GM12878 (cell line): ENCODE results near the gene NCBP1. TPM values are rescaled to one million over a fixed set of nuclear protein-coding genes. Genes with fewer than 3 reads are reported as not detected.

Experiments
- ATAC-seq: fragments of 200-7000 bp; cut with Tn5 transposase; 3 replicates; pipeline ENCODE4 v1.9.1; 2020; ENCODE audit warnings: mild to moderate bottlenecking, moderate library complexity
- BruUV-seq: library from RNA; stranded (reverse); fragments of 400-500 nt; replicated peaks from 2 replicates; lab custom pipeline; 2021; lab: Mats Ljungman, UMichigan
- CTCF ChIA-PET: fragments of 300-600 bp; sonication (Branson Sonifier 250); formaldehyde crosslinking; extraction: SDS; loops from one replicate; lab custom pipeline; 2021; ENCODE audit warnings: inconsistent platforms; lab: Yijun Ruan, JAX
- POLR2A ChIA-PET: fragments of 350-600 bp; formaldehyde crosslinking; extraction: SDS; loops from one replicate; lab custom pipeline; 2021; ENCODE audit warnings: inconsistent platforms; lab: Charles Lee
- RAD21 ChIA-PET: fragments of 300-600 bp; sonication (Branson Sonifier 250); formaldehyde crosslinking; loops from one replicate; lab custom pipeline; 2023; ENCODE audit warnings: antibody characterized with exemption; ENCODE audit not compliant: unreplicated experiment; lab: Charles Lee
- SMC1A ChIA-PET: fragments of 300-600 bp; sonication (Branson Sonifier 250); formaldehyde crosslinking; loops from one replicate; lab custom pipeline; 2023; ENCODE audit not compliant: unreplicated experiment, uncharacterized antibody; lab: Charles Lee
- DNase-seq: peaks from one replicate; pipeline ENCODE4 v3.0.0-alpha.2; 2011; ENCODE audit warnings: low read depth, low spot score
- FAIRE-seq: peaks from 3 replicates; lab custom pipeline; 2011; peaks lifted over from hg19 to GRCh38; lab: Jason Lieb, UNC
- H2AFZ ChIP-seq: 2 replicates; pipeline ENCODE4 v1.6.0; 2011; ENCODE audit warnings: low read depth, low read length, control low read depth; ENCODE audit not compliant: control insufficient read depth
- H3K27ac ChIP-seq: 2 replicates; pipeline ENCODE4 v1.5.1; 2011; ENCODE audit warnings: control low read depth; ENCODE audit not compliant: control insufficient read depth, insufficient read depth
- H3K27me3 ChIP-seq, 2 experiments: replicated peaks in 1 of 2; 2 replicates each; pipeline versions ENCODE4 v1.6.0 to v1.6.1; 2011; ENCODE audit warnings: low read length in 1 of 2; ENCODE audit not compliant: control insufficient read depth in 2 of 2, insufficient read depth in 2 of 2
- H3K36me3 ChIP-seq, 2 experiments: 2 replicates each; pipeline ENCODE4 v1.5.1; 2011; ENCODE audit warnings: low read length in 1 of 2; ENCODE audit not compliant: control insufficient read depth in 2 of 2, insufficient read depth in 2 of 2
- H3K4me1 ChIP-seq: 2 replicates; pipeline ENCODE4 v1.6.1; 2011; ENCODE audit warnings: mild to moderate bottlenecking, low read length, moderate library complexity, mixed read lengths; ENCODE audit not compliant: control insufficient read depth, insufficient read depth
- H3K4me2 ChIP-seq: 2 replicates; pipeline ENCODE4 v1.6.0; 2011; ENCODE audit warnings: control low read depth; ENCODE audit not compliant: control insufficient read depth, insufficient read depth
- H3K4me3 ChIP-seq: fragments of 200-600 bp; sonication (generic); 2 replicates; pipeline ENCODE4 v1.5.1; 2016
- H3K79me2 ChIP-seq: 2 replicates; pipeline ENCODE4 v1.6.0; 2011; ENCODE audit warnings: low read length; ENCODE audit not compliant: control insufficient read depth, insufficient read depth
- H3K9ac ChIP-seq: 2 replicates; pipeline ENCODE4 v1.8.0; 2011; ENCODE audit warnings: low read length, control low read depth, mixed read lengths; ENCODE audit not compliant: control insufficient read depth, insufficient read depth
- H3K9me3 ChIP-seq: replicated peaks from 3 replicates; pipeline ENCODE4 v1.5.1; 2011; ENCODE audit warnings: mild to moderate bottlenecking, low read length; ENCODE audit not compliant: control insufficient read depth, insufficient read depth
- H4K20me1 ChIP-seq: 2 replicates; pipeline ENCODE4 v1.6.0; 2011; ENCODE audit not compliant: control insufficient read depth, insufficient read depth
- CBFB ChIP-seq: IDR thresholded peaks from 2 replicates; pipeline ENCODE4 v1.6.1; 2016; ENCODE audit warnings: antibody characterized with exemption, low read depth
- IRF4 ChIP-seq: IDR thresholded peaks from 2 replicates; pipeline ENCODE4 v1.6.1; 2011; ENCODE audit warnings: low read depth, low read length
- RCOR1 ChIP-seq: conservative IDR thresholded peaks from 2 replicates; pipeline ENCODE4 v1.6.1; 2012; ENCODE audit warnings: low read depth, low read length, improper control_type of control experiment
- RELA ChIP-seq: fragments of 450-650 bp; IDR thresholded peaks from 2 replicates; pipeline ENCODE4 v1.8.0; 2014; ENCODE audit warnings: borderline replicate concordance; ENCODE audit not compliant: partially characterized antibody
- SPI1 ChIP-seq: IDR thresholded peaks from 2 replicates; pipeline ENCODE4 v1.6.1; 2011; ENCODE audit warnings: low read depth, mild to moderate bottlenecking, low read length, moderate library complexity, borderline replicate concordance; ENCODE audit not compliant: insufficient read depth
- TAF1 ChIP-seq: IDR thresholded peaks from 2 replicates; pipeline ENCODE4 v1.6.1; 2011; ENCODE audit warnings: mild to moderate bottlenecking, low read depth, low read length, borderline replicate concordance
- TBL1XR1 ChIP-seq: IDR thresholded peaks from 2 replicates; pipeline ENCODE4 v1.6.1; 2012; ENCODE audit warnings: low read depth, low read length, improper control_type of control experiment
- WGBS: methylation state at CpG from one replicate; pipeline ENCODE4 v1.1.6; 2016; ENCODE audit warnings: low lambda C conversion rate; ENCODE audit not compliant: insufficient replicate concordance, insufficient coverage; ENCODE audit errors: missing lambda C conversion rate; 5-methylcytosine and 5-hydroxymethylcytosine counted together
- in situ Hi-C: fragments of 300-500 bp; cut with MboI; formaldehyde crosslinking; loops from 9 replicates; pipeline ENCODE4 v1.14.3; 2018; ENCODE audit warnings: mixed read lengths
- intact Hi-C: fragments of 100-400 bp; cut with micrococcal nuclease; formaldehyde crosslinking; loops from one replicate; pipeline ENCODE4 v1.14.2; 2022; ENCODE audit not compliant: unreplicated experiment
- polyA plus RNA-seq, 11 experiments: library from polyadenylated mRNA; depleted of rRNA in 4 of 11; unstranded in 6 of 11; stranded (reverse) in 5 of 11; fragments of >200 nt; fragmentation: Nextera tagmentation in 4 of 11; fragmentation: Illumina TruSeq in 1 of 11; extraction: Ambion mirVana in 4 of 11; extraction: Trizol in 1 of 11; gene quantifications; 1 replicate in 1 of 11; 2 replicates in 10 of 11; pipeline versions ENCODE4 v1.2.1 to v1.2.3, GENCODE V29; 2011 to 2016; ENCODE audit warnings: inconsistent platforms in 2 of 11, missing spikeins in 2 of 11, low read depth in 1 of 11
- total RNA-seq, 4 experiments: library from RNA; depleted of rRNA in 3 of 4; stranded (reverse); fragments of >200 nt in 3 of 4; fragmentation: Illumina TruSeq in 1 of 4; extraction: Trizol in 1 of 4; gene quantifications; 2 replicates each; pipeline versions ENCODE4 v1.2.1 to v1.2.3, GENCODE V29; 2013 to 2021
- TF ChIP-seq, protein P1 (sequence below): IDR thresholded peaks from 2 replicates; pipeline ENCODE4 v1.6.1; 2012; ENCODE audit warnings: low read depth, low read length, improper control_type of control experiment
- TF ChIP-seq, protein P2 (sequence below): IDR thresholded peaks from 2 replicates; pipeline ENCODE4 v1.6.1; 2011; ENCODE audit warnings: borderline replicate concordance, low read depth, mild to moderate bottlenecking, moderate library complexity, mixed read lengths, low read length; ENCODE audit not compliant: insufficient read depth; ENCODE audit errors: extremely low read length
- TF ChIP-seq, protein P3 (sequence below): fragments of 150-350 bp; IDR thresholded peaks from 2 replicates; pipeline ENCODE4 v1.6.1; 2014; ENCODE audit warnings: mild to moderate bottlenecking, low read depth, low read length

The NCBP1 gene
- total and polyA plus RNA-seq, 10 of the 15 experiments (the other 5 are each of a cell fraction or from before 2014, with no cell fraction given): 14.7 to 70.9 (median 36.0) TPM

DNA sequence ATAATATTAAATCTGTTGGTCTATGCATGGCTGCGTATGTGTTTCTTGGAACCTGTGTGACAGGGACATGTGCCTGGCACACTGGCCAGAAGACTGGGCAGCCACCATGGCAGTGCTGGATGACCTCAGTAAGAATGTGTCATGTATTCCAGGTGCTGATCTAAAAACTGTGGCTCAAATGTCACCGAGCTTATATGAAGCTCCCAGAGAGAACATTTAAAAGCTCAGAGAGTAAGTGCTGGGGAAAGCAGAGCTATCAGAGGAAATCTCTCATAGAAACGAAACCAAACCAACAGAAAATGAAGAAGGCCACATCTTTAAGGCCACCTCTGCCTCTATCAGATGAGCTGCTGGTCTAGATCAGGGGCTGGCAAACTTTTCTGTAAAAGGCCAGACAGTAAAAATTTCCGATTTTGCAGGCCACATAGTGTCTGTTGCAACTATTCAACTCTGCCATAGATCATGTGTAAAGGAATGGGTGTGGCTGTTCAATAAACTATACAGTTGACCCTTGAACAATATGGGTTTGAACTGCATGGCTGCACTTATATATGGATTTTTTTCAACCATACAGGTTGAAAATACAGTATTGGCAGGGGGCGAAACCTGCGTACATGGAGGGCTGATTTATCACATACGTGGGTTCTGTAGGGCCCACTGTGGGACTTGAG, 32.3 kb upstream of the NCBP1 start:
- Histone ChIP-seq H3K9me3 (no peaks in the 10 kb centered on the region), H3K27ac (no peak overlapping the region)
- ChIA-PET SMC1A (interaction anchor here (0.9 to 16.6 kb wide), 4 partner anchors 11 to 130 kb away, joined by 3 to 377 read pairs (median 5); no protein-coding TSS in a partner anchor), POLR2A (no interaction called here)
- intact Hi-C loops: no loop called here
- FAIRE-seq: no peak
- TF ChIP-seq SPI1: no peak
- TF ChIP-seq, protein P1, sequence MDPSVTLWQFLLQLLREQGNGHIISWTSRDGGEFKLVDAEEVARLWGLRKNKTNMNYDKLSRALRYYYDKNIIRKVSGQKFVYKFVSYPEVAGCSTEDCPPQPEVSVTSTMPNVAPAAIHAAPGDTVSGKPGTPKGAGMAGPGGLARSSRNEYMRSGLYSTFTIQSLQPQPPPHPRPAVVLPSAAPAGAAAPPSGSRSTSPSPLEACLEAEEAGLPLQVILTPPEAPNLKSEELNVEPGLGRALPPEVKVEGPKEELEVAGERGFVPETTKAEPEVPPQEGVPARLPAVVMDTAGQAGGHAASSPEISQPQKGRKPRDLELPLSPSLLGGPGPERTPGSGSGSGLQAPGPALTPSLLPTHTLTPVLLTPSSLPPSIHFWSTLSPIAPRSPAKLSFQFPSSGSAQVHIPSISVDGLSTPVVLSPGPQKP: no peak
- TF ChIP-seq CBFB: no peak
- no peak for TF ChIP-seq IRF4
- TF ChIP-seq TBL1XR1: no peak
- TF ChIP-seq, protein P2, sequence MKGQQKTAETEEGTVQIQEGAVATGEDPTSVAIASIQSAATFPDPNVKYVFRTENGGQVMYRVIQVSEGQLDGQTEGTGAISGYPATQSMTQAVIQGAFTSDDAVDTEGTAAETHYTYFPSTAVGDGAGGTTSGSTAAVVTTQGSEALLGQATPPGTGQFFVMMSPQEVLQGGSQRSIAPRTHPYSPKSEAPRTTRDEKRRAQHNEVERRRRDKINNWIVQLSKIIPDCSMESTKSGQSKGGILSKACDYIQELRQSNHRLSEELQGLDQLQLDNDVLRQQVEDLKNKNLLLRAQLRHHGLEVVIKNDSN: no peak
- TF ChIP-seq, protein P3, sequence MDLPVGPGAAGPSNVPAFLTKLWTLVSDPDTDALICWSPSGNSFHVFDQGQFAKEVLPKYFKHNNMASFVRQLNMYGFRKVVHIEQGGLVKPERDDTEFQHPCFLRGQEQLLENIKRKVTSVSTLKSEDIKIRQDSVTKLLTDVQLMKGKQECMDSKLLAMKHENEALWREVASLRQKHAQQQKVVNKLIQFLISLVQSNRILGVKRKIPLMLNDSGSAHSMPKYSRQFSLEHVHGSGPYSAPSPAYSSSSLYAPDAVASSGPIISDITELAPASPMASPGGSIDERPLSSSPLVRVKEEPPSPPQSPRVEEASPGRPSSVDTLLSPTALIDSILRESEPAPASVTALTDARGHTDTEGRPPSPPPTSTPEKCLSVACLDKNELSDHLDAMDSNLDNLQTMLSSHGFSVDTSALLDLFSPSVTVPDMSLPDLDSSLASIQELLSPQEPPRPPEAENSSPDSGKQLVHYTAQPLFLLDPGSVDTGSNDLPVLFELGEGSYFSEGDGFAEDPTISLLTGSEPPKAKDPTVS: no peak
- no peak for TF ChIP-seq RCOR1
- TF ChIP-seq TAF1: no peak
- TF ChIP-seq RELA: no peak
- TF ChIP-seq, all 136 proteins: peak for 0
- ATAC-seq (no peak), DNase-seq (no peak)
- peaks cover 7% of the 10 kb centered on the region; the same call in 1 of the 2 replicates for H3K4me1 ChIP-seq
- H3K79me2 ChIP-seq: no peaks in the 10 kb centered on the region
- H4K20me1 ChIP-seq: no peaks in the 10 kb centered on the region
- BruUV-seq: no TSS peak
- H3K9ac ChIP-seq: no peak overlapping the region
- H3K4me3 ChIP-seq: no peak overlapping the region
- in situ Hi-C loops: loop anchor here (5.0 to 25.0 kb wide), 2 partner anchors 134 to 739 kb away; partner anchors contain the start of gene ZNF782
- RAD21 ChIA-PET: interaction anchor here (0.6 to 13.2 kb wide), 3 partner anchors 14 to 131 kb away, joined by 3 to 306 read pairs (median 106); partner anchors contain the start of gene TMOD1
- no peaks in the 10 kb centered on the region for H3K27me3 ChIP-seq
- no peak overlapping the region for H2AFZ ChIP-seq
- CTCF ChIA-PET: interaction anchor here (1.0 to 17.1 kb wide), 4 partner anchors 13 to 131 kb away, joined by 3 to 573 read pairs (median 114); partner anchors contain the start of genes NCBP1 and TSTD2
- WGBS: 93% methylated on average over 7 of the region's 7 CpGs
- peaks cover 16 to 18% of the 10 kb centered on the region in 2 experiments for H3K36me3 ChIP-seq
- H3K4me2 ChIP-seq: no peak overlapping the region
